Activated T-cell treated with anti-CD3 and anti-CD28 coated beads, Interleukin-2, amount 50 U/mL, for 4 hours (primary cell): ENCODE results near the gene PCSK7. TPM values are rescaled to one million over a fixed set of nuclear protein-coding genes. Genes with fewer than 3 reads are reported as not detected.
"Not testable (repeated sequence)": the region's sequence is repeated elsewhere in the genome, so short reads cannot be mapped to it uniquely, and the experiment has no call there.

Source experiments
- ATAC-seq, 2 donors: fragments of 200-7000 bp; cut with Tn5 transposase; one replicate each; pipeline ENCODE4 v1.10.0; 2021
- DNase-seq: peaks from one replicate; pipeline ENCODE4 v3.0.0-alpha.2; 2020
- H3K27me3 Mint-ChIP-seq: one replicate; pipeline ENCODE4 v1.8.0; 2021; ENCODE audit warnings: low read depth, mixed read lengths
- H3K36me3 Mint-ChIP-seq: one replicate; pipeline ENCODE4 v1.8.0; 2022; ENCODE audit warnings: mixed read lengths; ENCODE audit not compliant: insufficient read depth
- H3K4me1 Mint-ChIP-seq: one replicate; pipeline ENCODE4 v1.8.0; 2021; ENCODE audit warnings: low read depth, mixed read lengths
- H3K4me3 Mint-ChIP-seq: one replicate; pipeline ENCODE4 v1.8.0; 2021; ENCODE audit warnings: mild to moderate bottlenecking, moderate library complexity, mixed read lengths
- H3K9me3 Mint-ChIP-seq: one replicate; pipeline ENCODE4 v1.8.0; 2021; ENCODE audit warnings: mixed read lengths
- total RNA-seq, 3 donors: library from RNA; stranded (reverse); gene quantifications; one replicate each; pipeline ENCODE4 v1.2.1, GENCODE V29; 2021

PCSK7 gene
- total RNA-seq, 3 donors from 2014 or later = 112 to 139 (median 123) TPM

- H3K27me3 Mint-ChIP-seq = no peaks in the 10 kb centered on the region
- ATAC-seq (no peak), DNase-seq (no peak)
- no peaks in the 10 kb centered on the region for H3K9me3 Mint-ChIP-seq
- H3K4me3 Mint-ChIP-seq = no peak overlapping the region
- H3K4me1 Mint-ChIP-seq = no peaks in the 10 kb centered on the region
- peaks cover 53% of the 10 kb centered on the region for H3K36me3 Mint-ChIP-seq
Measured at GRCh38 chr11:117214404-117215110, 17.3 kb downstream of the PCSK7 start.

- Mint-ChIP-seq H3K4me1 (no peaks in the 10 kb centered on the region), H3K9me3 (no peaks in the 10 kb centered on the region), H3K27me3 (no peaks in the 10 kb centered on the region), H3K36me3 (peaks cover 38% of the 10 kb centered on the region), H3K4me3 (no peak overlapping the region)
- ATAC-seq (no peak), DNase-seq (no peak)
Measured at GRCh38 chr11:117212697-117213355, 19.0 kb downstream of the PCSK7 start.

- H3K9me3 Mint-ChIP-seq = no peaks in the 10 kb centered on the region
- no peak overlapping the region for H3K4me3 Mint-ChIP-seq
- DNase-seq (no peak), ATAC-seq (no peak)
- H3K36me3 Mint-ChIP-seq = peaks cover 27% of the 10 kb centered on the region
- no peaks in the 10 kb centered on the region for H3K4me1 Mint-ChIP-seq
- no peaks in the 10 kb centered on the region for H3K27me3 Mint-ChIP-seq
Measured at GRCh38 chr11:117210620-117211019, 21.3 kb downstream of the PCSK7 start.

- not testable (repeated sequence) for DNase-seq, H3K27me3 Mint-ChIP-seq, ATAC-seq, H3K9me3 Mint-ChIP-seq, H3K4me1 Mint-ChIP-seq, H3K4me3 Mint-ChIP-seq
- peaks cover 31% of the 10 kb centered on the region for H3K36me3 Mint-ChIP-seq
Measured at GRCh38 chr11:117209351-117210125, 22.3 kb downstream of the PCSK7 start.

- peaks cover 28% of the 10 kb centered on the region for H3K36me3 Mint-ChIP-seq
- not testable (repeated sequence) for H3K9me3 Mint-ChIP-seq, DNase-seq, H3K27me3 Mint-ChIP-seq, H3K4me3 Mint-ChIP-seq, H3K4me1 Mint-ChIP-seq
- peak in 1 of 2 donors; percentile 25 for ATAC-seq
Measured at GRCh38 chr11:117208710-117209109, 23.2 kb downstream of the PCSK7 start.

GRCh38 chr11:117207481-117207880, 24.4 kb downstream of the PCSK7 start:
- H3K4me1 Mint-ChIP-seq, ATAC-seq, H3K9me3 Mint-ChIP-seq: not testable (repeated sequence)

DNA sequence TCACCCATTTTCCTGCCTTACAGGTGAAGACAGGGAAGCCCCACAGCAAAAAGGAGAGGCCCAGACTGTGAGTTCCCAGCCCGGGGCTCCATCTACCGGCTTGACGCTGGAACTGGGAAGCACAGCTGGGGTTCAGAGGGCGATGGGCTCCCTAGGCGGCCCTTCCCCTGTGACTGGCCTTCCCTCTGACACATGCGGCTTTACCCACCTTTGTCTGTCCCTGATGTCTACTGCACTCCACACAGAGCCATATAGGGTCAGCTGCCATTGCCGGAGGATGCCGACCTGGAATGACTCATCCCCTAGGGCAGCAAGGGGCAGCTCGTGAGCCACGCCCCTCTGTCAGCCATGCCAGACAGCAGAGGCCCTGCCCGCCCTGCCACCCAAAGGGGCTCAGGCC, 25.0 kb downstream of the PCSK7 start:
- H3K4me1 Mint-ChIP-seq, H3K4me3 Mint-ChIP-seq, H3K9me3 Mint-ChIP-seq, DNase-seq, H3K27me3 Mint-ChIP-seq, ATAC-seq: not testable (repeated sequence)
- H3K36me3 Mint-ChIP-seq = peaks cover 22% of the 10 kb centered on the region

More at GRCh38 chr11:117207481-117207880, 24.4 kb downstream of the PCSK7 start:
- not testable (repeated sequence) for H3K4me3 Mint-ChIP-seq, DNase-seq, H3K27me3 Mint-ChIP-seq
- H3K36me3 Mint-ChIP-seq = peaks cover 24% of the 10 kb centered on the region

GRCh38 chr11:117206111-117206510, 25.8 kb downstream of the PCSK7 start:
- H3K4me3 Mint-ChIP-seq, H3K4me1 Mint-ChIP-seq, ATAC-seq, H3K27me3 Mint-ChIP-seq, H3K9me3 Mint-ChIP-seq, DNase-seq: not testable (repeated sequence)
- peaks cover 17% of the 10 kb centered on the region for H3K36me3 Mint-ChIP-seq

GRCh38 chr11:117205211-117205818, 26.6 kb downstream of the PCSK7 start:
- ATAC-seq = no peak
- H3K27me3 Mint-ChIP-seq = no peaks in the 10 kb centered on the region
- no peaks in the 10 kb centered on the region for H3K9me3 Mint-ChIP-seq
- H3K36me3 Mint-ChIP-seq = peaks cover 16% of the 10 kb centered on the region
- no peaks in the 10 kb centered on the region for H3K4me1 Mint-ChIP-seq
- no peak for DNase-seq
- no peak overlapping the region for H3K4me3 Mint-ChIP-seq

DNA sequence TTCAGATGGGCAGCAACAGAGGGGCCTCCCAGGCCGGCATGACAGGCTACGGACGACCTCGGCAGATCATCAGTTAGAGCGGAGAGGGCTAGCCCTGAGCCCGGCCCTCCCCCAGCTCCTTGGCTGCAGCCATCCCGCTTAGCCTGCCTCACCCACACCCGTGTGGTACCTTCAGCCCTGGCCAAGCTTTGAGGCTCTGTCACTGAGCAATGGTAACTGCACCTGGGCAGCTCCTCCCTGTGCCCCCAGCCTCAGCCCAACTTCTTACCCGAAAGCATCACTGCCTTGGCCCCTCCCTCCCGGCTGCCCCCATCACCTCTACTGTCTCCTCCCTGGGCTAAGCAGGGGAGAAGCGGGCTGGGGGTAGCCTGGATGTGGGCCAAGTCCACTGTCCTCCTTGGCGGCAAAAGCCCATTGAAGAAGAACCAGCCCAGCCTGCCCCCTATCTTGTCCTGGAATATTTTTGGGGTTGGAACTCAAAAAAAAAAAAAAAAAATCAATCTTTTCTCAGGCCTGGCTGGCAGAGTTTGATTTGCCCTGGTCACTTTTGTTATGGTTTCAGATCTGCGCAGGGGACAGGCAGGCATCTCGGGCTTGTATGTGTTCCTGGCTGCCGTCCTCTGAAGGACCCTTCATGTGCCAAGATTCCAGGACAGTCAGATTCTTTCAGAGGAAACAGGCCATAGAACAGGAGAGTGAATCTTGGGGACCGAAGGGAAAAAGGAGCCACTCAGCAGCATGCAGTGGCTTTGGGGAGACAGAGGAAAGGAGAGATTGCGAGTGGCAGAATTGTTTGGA, 27.4 kb downstream of the PCSK7 start:
- no peak for DNase-seq
- ATAC-seq = no peak
- Mint-ChIP-seq H3K4me3 (no peak overlapping the region), H3K4me1 (no peaks in the 10 kb centered on the region), H3K36me3 (peaks cover 16% of the 10 kb centered on the region), H3K27me3 (no peaks in the 10 kb centered on the region), H3K9me3 (no peaks in the 10 kb centered on the region)

DNA sequence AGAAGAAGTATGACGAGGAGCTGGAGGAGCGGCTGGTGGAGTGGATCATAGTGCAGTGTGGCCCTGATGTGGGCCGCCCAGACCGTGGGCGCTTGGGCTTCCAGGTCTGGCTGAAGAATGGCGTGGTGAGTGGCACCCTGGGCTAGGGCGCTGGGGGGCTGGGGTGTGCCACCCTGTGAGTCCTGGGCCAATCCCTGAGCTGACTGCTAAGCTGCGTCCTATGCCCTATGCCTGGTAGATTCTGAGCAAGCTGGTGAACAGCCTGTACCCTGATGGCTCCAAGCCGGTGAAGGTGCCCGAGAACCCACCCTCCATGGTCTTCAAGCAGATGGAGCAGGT, 28.8 kb downstream of the PCSK7 start:
- H3K36me3 Mint-ChIP-seq = peaks cover 16% of the 10 kb centered on the region
- no peak for ATAC-seq
- H3K27me3 Mint-ChIP-seq = no peaks in the 10 kb centered on the region
- no peaks in the 10 kb centered on the region for H3K4me1 Mint-ChIP-seq
- H3K9me3 Mint-ChIP-seq = no peaks in the 10 kb centered on the region
- no peak overlapping the region for H3K4me3 Mint-ChIP-seq
- DNase-seq = no peak

DNA sequence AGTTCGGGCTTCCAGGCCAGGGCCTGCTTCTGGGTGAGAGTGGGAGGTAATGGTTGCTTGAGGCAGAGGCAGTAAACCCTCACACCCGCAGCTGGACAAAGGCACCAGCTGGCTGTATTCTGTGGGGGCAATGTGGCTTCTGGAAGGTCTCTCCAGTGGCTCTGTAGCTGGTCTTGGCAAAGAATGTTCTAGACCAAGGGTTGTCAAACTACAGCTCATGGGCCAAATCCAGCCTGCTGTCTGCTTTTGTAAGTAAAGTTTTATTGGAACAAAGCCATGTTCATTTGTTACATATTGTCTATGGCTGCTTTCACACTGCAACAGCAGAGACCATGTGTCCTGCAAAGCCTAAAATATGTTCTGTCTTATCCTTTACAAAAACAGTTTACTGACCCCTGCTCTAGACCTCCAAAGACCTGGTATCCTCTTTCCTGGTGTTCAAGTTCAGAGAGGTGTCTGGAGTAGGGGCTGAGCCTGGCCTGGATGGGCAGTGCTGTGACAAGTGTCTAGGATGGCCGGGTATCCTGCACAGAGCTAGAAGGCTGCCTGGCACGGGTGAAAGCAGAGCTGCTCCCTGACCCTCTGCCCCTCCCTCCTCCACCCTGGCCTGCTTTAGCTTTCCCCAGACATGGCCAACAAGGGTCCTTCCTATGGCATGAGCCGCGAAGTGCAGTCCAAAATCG, 29.3 kb downstream of the PCSK7 start:
- Mint-ChIP-seq H3K4me3 (no peak overlapping the region), H3K9me3 (no peaks in the 10 kb centered on the region), H3K27me3 (no peaks in the 10 kb centered on the region), H3K4me1 (no peaks in the 10 kb centered on the region), H3K36me3 (peaks cover 16% of the 10 kb centered on the region)
- DNase-seq = no peak
- ATAC-seq = no peak

DNA sequence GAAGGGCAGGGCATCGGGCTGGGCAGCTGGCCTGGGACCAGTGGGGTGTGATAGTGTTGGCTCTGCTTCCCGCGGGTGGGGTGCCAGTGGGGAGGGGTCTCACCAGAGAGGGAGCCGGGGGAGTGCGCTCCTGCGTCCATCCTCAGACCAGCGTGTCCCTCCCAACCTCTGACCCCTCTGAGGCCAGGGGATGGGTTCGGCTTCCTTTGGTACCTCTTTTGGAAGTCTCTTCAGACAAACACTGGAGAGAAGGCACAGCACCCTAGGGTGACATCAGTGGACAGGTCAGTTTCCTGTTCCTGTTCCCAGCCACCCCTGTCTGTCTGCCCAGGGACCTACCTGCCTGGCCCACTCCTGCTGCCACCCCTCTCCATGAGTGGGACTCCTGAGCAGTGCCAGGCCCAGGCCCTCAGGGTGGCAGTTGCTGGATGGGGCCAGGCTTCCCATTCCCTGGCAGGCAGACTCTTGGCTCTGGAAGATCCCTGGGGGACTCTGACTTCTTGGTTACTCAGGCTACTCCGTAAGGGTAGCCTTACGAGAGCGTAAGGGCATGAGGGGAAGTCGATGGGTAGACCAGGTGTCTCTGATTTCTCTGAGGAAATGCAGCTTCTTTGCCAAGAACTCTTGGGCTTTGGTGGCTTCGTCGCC, 30.1 kb downstream of the PCSK7 start:
- peaks cover 16% of the 10 kb centered on the region for H3K36me3 Mint-ChIP-seq
- DNase-seq (no peak), ATAC-seq (no peak)
- H3K4me3 Mint-ChIP-seq = no peak overlapping the region
- no peaks in the 10 kb centered on the region for H3K4me1 Mint-ChIP-seq
- H3K27me3 Mint-ChIP-seq = no peaks in the 10 kb centered on the region
- H3K9me3 Mint-ChIP-seq = no peaks in the 10 kb centered on the region
